T-cell (primary cell): Measurements from ENCODE around the gene TMEM82. TPM values are rescaled to one million over a fixed set of nuclear protein-coding genes. Genes with fewer than 3 reads are reported as not detected.

Experiments
- ATAC-seq, 4 experiments: fragments of 200-7000 bp in 3 of 4; fragments of 150-1000 bp in 1 of 4; cut with Tn5 transposase; replicated peaks in 1 of 4; 1 replicate in 3 of 4; 2 replicates in 1 of 4; pipeline ENCODE4 v1.10.0; 2021; ENCODE audit warnings: moderate library complexity in 3 of 4, mild to moderate bottlenecking in 2 of 4, moderate number of reproducible peaks in 1 of 4
- CTCF ChIA-PET, 2 donors: fragments of 300-600 bp; sonication (Branson Sonifier 250); formaldehyde crosslinking; loops; one replicate each; lab custom pipeline; 2022; ENCODE audit warnings: antibody characterized with exemption in 2 of 2; lab: Charles Lee
- POLR2A ChIA-PET, 2 donors: fragments of 300-600 bp; sonication (Branson Sonifier 250); formaldehyde crosslinking; loops; one replicate each; lab custom pipeline; 2022; ENCODE audit warnings: antibody characterized with exemption in 2 of 2; lab: Charles Lee
- DNase-seq, 35 experiments: peaks; one replicate each; pipeline versions ENCODE4 v3.0.0 to v3.0.0-alpha.2; 2013 to 2023
- H3K27ac ChIP-seq: one replicate; pipeline ENCODE4 v1.5.1; 2013; ENCODE audit warnings: low read length
- H3K27me3 ChIP-seq, 2 experiments: replicated peaks in 1 of 2; 1 replicate in 1 of 2; 2 replicates in 1 of 2; pipeline versions ENCODE4 v1.6.1 to v1.7.0; 2013; ENCODE audit warnings: low read length in 1 of 2, mixed read lengths in 1 of 2; ENCODE audit not compliant: control insufficient read depth in 2 of 2, insufficient read depth in 2 of 2; ENCODE audit errors: extremely low read depth in 1 of 2
- H3K36me3 ChIP-seq, 2 donors: 1 replicate in 1 of 2; 2 replicates in 1 of 2; pipeline versions ENCODE4 v1.6.1 to v1.7.0; 2013; ENCODE audit warnings: low read length in 1 of 2; ENCODE audit not compliant: control insufficient read depth in 2 of 2, insufficient read depth in 1 of 2; ENCODE audit errors: extremely low read depth in 1 of 2
- H3K4me1 ChIP-seq, 2 experiments: 1 replicate in 1 of 2; 2 replicates in 1 of 2; pipeline versions ENCODE4 v1.6.1 to v1.7.0; 2013; ENCODE audit warnings: low read length in 2 of 2, mixed read lengths in 1 of 2; ENCODE audit not compliant: insufficient read depth in 2 of 2, control insufficient read depth in 1 of 2; ENCODE audit errors: extremely low read depth in 1 of 2
- H3K4me3 ChIP-seq, 2 donors: 1 replicate in 1 of 2; 2 replicates in 1 of 2; pipeline versions ENCODE4 v1.5.1 to v1.7.0; 2013; ENCODE audit warnings: mild to moderate bottlenecking in 2 of 2, low read length in 1 of 2, moderate library complexity in 1 of 2; ENCODE audit not compliant: control insufficient read depth in 1 of 2; ENCODE audit errors: extremely low read depth in 1 of 2
- H3K9me3 ChIP-seq: 2 replicates; pipeline ENCODE4 v1.7.0; 2013
- H3K27ac Mint-ChIP-seq, 2 donors: one replicate each; pipeline ENCODE4 v1.8.0; 2020 to 2021; ENCODE audit warnings: mild to moderate bottlenecking in 2 of 2, mixed read lengths in 2 of 2
- H3K27me3 Mint-ChIP-seq, 2 donors: one replicate each; pipeline ENCODE4 v1.8.0; 2021 to 2022; ENCODE audit warnings: mixed read lengths in 2 of 2
- H3K36me3 Mint-ChIP-seq: one replicate; pipeline ENCODE4 v1.8.0; 2021; ENCODE audit warnings: mixed read lengths
- H3K4me1 Mint-ChIP-seq, 3 donors: one replicate each; pipeline ENCODE4 v1.8.0; 2020 to 2022; ENCODE audit warnings: mixed read lengths in 3 of 3, mild to moderate bottlenecking in 1 of 3
- H3K4me3 Mint-ChIP-seq, 3 donors: one replicate each; pipeline ENCODE4 v1.8.0; 2020 to 2022; ENCODE audit warnings: mild to moderate bottlenecking in 3 of 3, mixed read lengths in 3 of 3, moderate library complexity in 3 of 3
- H3K9me3 Mint-ChIP-seq, 3 donors: one replicate each; pipeline ENCODE4 v1.8.0; 2020 to 2022; ENCODE audit warnings: mixed read lengths in 3 of 3
- WGBS: methylation state at CpG from one replicate; pipeline ENCODE4 v1.1.5; 2013; ENCODE audit warnings: missing lambda C conversion rate; ENCODE audit not compliant: insufficient coverage; 5-methylcytosine and 5-hydroxymethylcytosine counted together
- total RNA-seq, 35 experiments: library from RNA in 6 of 35; stranded (reverse) in 6 of 35; fragments of 120-200 nt in 1 of 35; gene quantifications; one replicate each; pipeline versions ENCODE4 v1.2.1 to v1.2.4 and lab custom pipeline; 2013 to 2026

Gene TMEM82
- total RNA-seq, 5 donors from 2014 or later (not counting 1 experiment from before 2014, with no cell fraction given) = not detected

- Histone ChIP-seq H3K36me3 (peaks cover 3 to 38% of the 10 kb centered on the region in 2 donors), H3K27ac (no peak overlapping the region), H3K4me1 (no peaks in the 10 kb centered on the region), H3K4me3 (no peak overlapping the region), H3K27me3 (no peaks in the 10 kb centered on the region), H3K9me3 (no peaks in the 10 kb centered on the region)
- H3K36me3 Mint-ChIP-seq = peaks cover 8% of the 10 kb centered on the region
- ATAC-seq = no peak
- H3K4me1 Mint-ChIP-seq = no peaks in the 10 kb centered on the region
- no peaks in the 10 kb centered on the region for H3K9me3 Mint-ChIP-seq
- H3K27me3 Mint-ChIP-seq = no peaks in the 10 kb centered on the region
- no peak for DNase-seq
- H3K27ac Mint-ChIP-seq = no peak overlapping the region
- ChIA-PET CTCF (no interaction called here), POLR2A (no interaction called here)
- 100% methylated on average over 3 of the region's 13 CpGs for WGBS
- no peak overlapping the region for H3K4me3 Mint-ChIP-seq
Measured at GRCh38 chr1:15734296-15734695, 8.0 kb upstream of the TMEM82 start.

- no peaks in the 10 kb centered on the region for H3K9me3 ChIP-seq
- no peaks in the 10 kb centered on the region for H3K4me1 ChIP-seq
- Mint-ChIP-seq H3K9me3 (no peaks in the 10 kb centered on the region), H3K36me3 (peaks cover 8% of the 10 kb centered on the region), H3K4me3 (no peak overlapping the region), H3K4me1 (no peaks in the 10 kb centered on the region), H3K27me3 (no peaks in the 10 kb centered on the region), H3K27ac (no peak overlapping the region)
- no peak for ATAC-seq
- POLR2A ChIA-PET = no interaction called here
- H3K4me3 ChIP-seq = no peak overlapping the region
- CTCF ChIA-PET = no interaction called here
- H3K27me3 ChIP-seq = no peaks in the 10 kb centered on the region
- H3K36me3 ChIP-seq = peaks cover 3 to 34% of the 10 kb centered on the region in 2 donors
- no peak overlapping the region for H3K27ac ChIP-seq
- no peak for DNase-seq
- WGBS = 96% methylated on average over 17 of the region's 17 CpGs
Measured at GRCh38 chr1:15734901-15735300, 7.4 kb upstream of the TMEM82 start.

GRCh38 chr1:15735304-15736037, 6.8 kb upstream of the TMEM82 start:
- Histone ChIP-seq H3K36me3 (peaks cover 3 to 32% of the 10 kb centered on the region in 2 donors), H3K27me3 (no peaks in the 10 kb centered on the region), H3K27ac (no peak overlapping the region), H3K4me3 (no peak overlapping the region), H3K4me1 (no peaks in the 10 kb centered on the region), H3K9me3 (no peaks in the 10 kb centered on the region)
- no peaks in the 10 kb centered on the region for H3K4me1 Mint-ChIP-seq
- ChIA-PET CTCF (no interaction called here), POLR2A (no interaction called here)
- WGBS = 69% methylated on average over 3 of the region's 12 CpGs
- no peak overlapping the region for H3K27ac Mint-ChIP-seq
- H3K36me3 Mint-ChIP-seq = peaks cover 8% of the 10 kb centered on the region
- H3K4me3 Mint-ChIP-seq = no peak overlapping the region
- H3K9me3 Mint-ChIP-seq = no peaks in the 10 kb centered on the region
- no peak for ATAC-seq
- no peaks in the 10 kb centered on the region for H3K27me3 Mint-ChIP-seq
- no peak for DNase-seq

GRCh38 chr1:15736038-15736891, 6.0 kb upstream of the TMEM82 start, which contains the start of gene SLC25A34:
TSS of gene SLC25A34 (plus strand) at chr1:15736258. CDS start at chr1:15736486, 228 bp downstream.
- H3K4me3 Mint-ChIP-seq = no peak within 1 kb of the TSS
- no peak within 1 kb of the TSS for H3K27ac Mint-ChIP-seq
- POLR2A ChIA-PET = interaction anchor here in 1 of 2 donors (0.6 kb wide), 1 partner anchor 24 kb away, joined by 7 read pairs; no protein-coding TSS in a partner anchor
- 94% methylated on average over 34 of the region's 35 CpGs for WGBS
- DNase-seq (no peak), ATAC-seq (no peak)
- no peak within 1 kb of the TSS for H3K27ac ChIP-seq
- no peaks in the 10 kb centered on the region for H3K27me3 Mint-ChIP-seq
- H3K36me3 ChIP-seq = peaks cover 3 to 24% of the 10 kb centered on the region in 2 donors
- H3K9me3 ChIP-seq = no peaks in the 10 kb centered on the region
- CTCF ChIA-PET = interaction anchor here in 1 of 2 donors (0.6 kb wide), 1 partner anchor 605 kb away, joined by 3 read pairs; no protein-coding TSS in a partner anchor
- peaks cover under 1 to 3% (median 2%) of the 10 kb centered on the region in 3 donors for H3K4me1 Mint-ChIP-seq
- H3K36me3 Mint-ChIP-seq = peaks cover 8% of the 10 kb centered on the region
- H3K27me3 ChIP-seq = no peaks in the 10 kb centered on the region
- no peaks in the 10 kb centered on the region for H3K9me3 Mint-ChIP-seq
- peaks cover 0 to 1% of the 10 kb centered on the region in 2 experiments for H3K4me1 ChIP-seq
- H3K4me3 ChIP-seq = no peak within 1 kb of the TSS

- POLR2A ChIA-PET = interaction anchor here in 1 of 2 donors (0.6 kb wide), 1 partner anchor 23 kb away, joined by 7 read pairs; no protein-coding TSS in a partner anchor
- CTCF ChIA-PET = interaction anchor here in 1 of 2 donors (0.6 kb wide), 1 partner anchor 605 kb away, joined by 3 read pairs; no protein-coding TSS in a partner anchor
Measured at GRCh38 chr1:15736892-15737261, 5.4 kb upstream of the TMEM82 start.

More at GRCh38 chr1:15736892-15737261, 5.4 kb upstream of the TMEM82 start:
- ATAC-seq (no peak), DNase-seq (no peak)
- WGBS = 86% methylated on average over 5 of the region's 6 CpGs
- no peaks in the 10 kb centered on the region for H3K27me3 Mint-ChIP-seq
- no peak overlapping the region for H3K27ac Mint-ChIP-seq
- no peaks in the 10 kb centered on the region for H3K27me3 ChIP-seq
- H3K9me3 ChIP-seq = no peaks in the 10 kb centered on the region
- H3K4me3 Mint-ChIP-seq = no peak overlapping the region
- no peak overlapping the region for H3K4me3 ChIP-seq
- H3K36me3 Mint-ChIP-seq = peaks cover 8% of the 10 kb centered on the region
- H3K27ac ChIP-seq = no peak overlapping the region
- H3K4me1 Mint-ChIP-seq = peaks cover 5 to 7% (median 6%) of the 10 kb centered on the region in 3 donors
- peaks cover 3 to 18% of the 10 kb centered on the region in 2 donors for H3K36me3 ChIP-seq
- H3K4me1 ChIP-seq = peaks cover 0 to 6% of the 10 kb centered on the region in 2 experiments
- H3K9me3 Mint-ChIP-seq = no peaks in the 10 kb centered on the region
